Transverse colon (tissue), 4 donors: ENCODE results near the gene CHCHD3. TPM values are rescaled to one million over a fixed set of nuclear protein-coding genes. Genes with fewer than 3 reads are reported as not detected.

Experiments used
- DNase-seq: peaks from one replicate; pipeline ENCODE4 v3.0.0-alpha.2; 2019
- H3K27ac ChIP-seq, 4 donors: fragments of 200-600 bp; sonication (generic); 2 replicates each; pipeline ENCODE4 v1.5.1; 2016 to 2018; ENCODE audit warnings: inconsistent platforms in 4 of 4
- H3K27me3 ChIP-seq: fragments of 200-600 bp; sonication (generic); 2 replicates; pipeline ENCODE4 v1.5.1; 2017; ENCODE audit warnings: inconsistent platforms
- H3K36me3 ChIP-seq, 4 donors: fragments of 200-600 bp; sonication (generic); 2 replicates each; pipeline ENCODE4 v1.5.1; 2017 to 2019; ENCODE audit warnings: inconsistent platforms in 4 of 4
- H3K4me1 ChIP-seq, 4 donors: fragments of 200-600 bp; sonication (generic); 2 replicates each; pipeline ENCODE4 v1.5.1; 2017 to 2020; ENCODE audit warnings: inconsistent platforms in 4 of 4
- H3K4me3 ChIP-seq, 4 donors: fragments of 200-600 bp; sonication (generic); 1 replicate in 1 of 4; 2 replicates in 3 of 4; pipeline versions ENCODE4 v1.5.1 to v1.6.1; 2017 to 2019; ENCODE audit warnings: inconsistent platforms in 4 of 4
- H3K9me3 ChIP-seq, 2 donors: fragments of 200-600 bp; sonication (generic); 2 replicates each; pipeline ENCODE4 v1.5.1; 2017 to 2019; ENCODE audit warnings: inconsistent platforms in 2 of 2
- EP300 ChIP-seq: sonication (generic); formaldehyde crosslinking; IDR thresholded peaks from one replicate; pipeline ENCODE4 v1.6.1; 2017; ENCODE audit warnings: antibody characterized with exemption, low read depth
- POLR2A ChIP-seq: fragments of 450-650 bp; IDR thresholded peaks from one replicate; pipeline ENCODE4 v1.6.1; 2016; ENCODE audit warnings: antibody characterized with exemption, mild to moderate bottlenecking, moderate library complexity
- POLR2AphosphoS5 ChIP-seq, 3 donors: sonication (generic); formaldehyde crosslinking; IDR thresholded peaks; one replicate each; pipeline ENCODE4 v1.6.1; 2016; ENCODE audit warnings: antibody characterized with exemption in 3 of 3
- WGBS, 2 donors: methylation state at CpG; one replicate each; pipeline ENCODE4 v1.1.5; 2018; ENCODE audit warnings: low coverage in 1 of 2; 5-methylcytosine and 5-hydroxymethylcytosine counted together
- in situ Hi-C, 4 donors: fragments of 200-750 bp; cut with MboI; loops; one replicate each; pipeline versions ENCODE4 v1.15.0 to v1.15.1; 2017; ENCODE audit warnings: low sequenced_read_pairs in 3 of 4, low pct_ligation_motif_present in 1 of 4, low pct_unique_long_range_greater_than_20kb in 1 of 4
- intact Hi-C: fragments of 100-400 bp; cut with DNase I; formaldehyde crosslinking; loops from one replicate; pipeline ENCODE4 v1.15.1; 2023; ENCODE audit warnings: low total_unique reads
- total RNA-seq, 4 donors: library from RNA; depleted of rRNA; stranded (reverse); fragments of >200 nt; gene quantifications; one replicate each; pipeline ENCODE4 v1.1.0, GENCODE V29; 2016
- TF ChIP-seq, protein P1 (sequence below), 5 experiments: fragments of 200-600 bp in 3 of 5; fragments of 450-650 bp in 2 of 5; sonication (generic) in 3 of 5; IDR thresholded peaks; 1 replicate in 2 of 5; 2 replicates in 3 of 5; pipeline ENCODE4 v1.5.1; 2016 to 2017; ENCODE audit warnings: antibody characterized with exemption in 5 of 5, inconsistent platforms in 3 of 5, mild to moderate bottlenecking in 2 of 5, moderate library complexity in 1 of 5

Gene CHCHD3
- total RNA-seq, 4 donors from 2014 or later: 49.4 to 78.1 (median 52.9) TPM

DNA sequence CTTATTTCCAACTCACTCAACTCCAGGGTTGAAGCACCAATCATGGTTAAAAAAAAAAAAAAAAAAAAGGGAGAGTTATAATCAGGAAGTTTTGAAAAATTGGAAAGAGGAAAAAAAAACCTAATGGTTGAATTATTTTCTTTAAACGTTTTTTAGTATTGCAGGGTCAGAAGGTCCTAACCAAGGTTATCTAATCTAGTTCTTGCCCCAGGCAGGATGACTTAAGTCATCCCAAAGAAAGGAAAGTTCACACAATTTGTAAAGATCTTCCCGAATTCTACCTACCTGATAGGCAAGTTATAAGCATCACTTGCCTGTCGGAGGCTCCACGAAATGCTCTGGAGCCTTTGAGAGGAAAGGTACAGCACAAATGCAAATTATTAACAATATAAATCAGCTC, 297.5 kb downstream of the CHCHD3 start:
- no peak overlapping the region for H3K27ac ChIP-seq
- H3K27me3 ChIP-seq: no peaks in the 10 kb centered on the region
- in situ Hi-C loops: no loop called here
- intact Hi-C loops: no loop called here
- DNase-seq: no peak
- 76 to 82% methylated on average over 4 of the region's 4 CpGs for WGBS, 2 donors
- no peak overlapping the region for H3K4me3 ChIP-seq
- no peaks in the 10 kb centered on the region for H3K36me3 ChIP-seq
- TF ChIP-seq EP300 (no peak), POLR2A (no peak)
- H3K4me1 ChIP-seq: no peaks in the 10 kb centered on the region
- H3K9me3 ChIP-seq: no peaks in the 10 kb centered on the region

DNA sequence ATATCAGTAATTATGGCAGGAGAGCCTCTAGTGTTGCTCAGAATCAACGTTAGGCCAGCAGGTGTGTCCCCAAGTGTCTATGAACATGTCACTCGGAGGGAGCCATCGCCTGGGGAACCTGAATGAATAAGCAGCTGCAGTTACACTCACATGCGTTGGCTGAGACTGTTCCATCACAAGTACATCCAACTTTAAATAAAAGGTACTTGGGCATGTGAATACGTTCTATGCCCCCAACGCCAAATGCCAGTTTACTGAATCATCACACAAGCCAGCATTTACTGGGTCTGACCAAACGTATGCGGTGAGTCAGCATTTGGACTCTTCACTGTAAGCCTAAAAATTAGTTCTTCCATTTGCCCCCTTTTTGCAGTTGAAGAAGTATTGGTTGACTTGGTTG, 298.1 kb downstream of the CHCHD3 start:
- DNase-seq: no peak
- H3K27me3 ChIP-seq: no peaks in the 10 kb centered on the region
- H3K4me3 ChIP-seq: no peak overlapping the region
- H3K9me3 ChIP-seq: no peaks in the 10 kb centered on the region
- H3K36me3 ChIP-seq: no peaks in the 10 kb centered on the region
- intact Hi-C loops (no loop called here), in situ Hi-C loops (no loop called here)
- TF ChIP-seq, protein P1, sequence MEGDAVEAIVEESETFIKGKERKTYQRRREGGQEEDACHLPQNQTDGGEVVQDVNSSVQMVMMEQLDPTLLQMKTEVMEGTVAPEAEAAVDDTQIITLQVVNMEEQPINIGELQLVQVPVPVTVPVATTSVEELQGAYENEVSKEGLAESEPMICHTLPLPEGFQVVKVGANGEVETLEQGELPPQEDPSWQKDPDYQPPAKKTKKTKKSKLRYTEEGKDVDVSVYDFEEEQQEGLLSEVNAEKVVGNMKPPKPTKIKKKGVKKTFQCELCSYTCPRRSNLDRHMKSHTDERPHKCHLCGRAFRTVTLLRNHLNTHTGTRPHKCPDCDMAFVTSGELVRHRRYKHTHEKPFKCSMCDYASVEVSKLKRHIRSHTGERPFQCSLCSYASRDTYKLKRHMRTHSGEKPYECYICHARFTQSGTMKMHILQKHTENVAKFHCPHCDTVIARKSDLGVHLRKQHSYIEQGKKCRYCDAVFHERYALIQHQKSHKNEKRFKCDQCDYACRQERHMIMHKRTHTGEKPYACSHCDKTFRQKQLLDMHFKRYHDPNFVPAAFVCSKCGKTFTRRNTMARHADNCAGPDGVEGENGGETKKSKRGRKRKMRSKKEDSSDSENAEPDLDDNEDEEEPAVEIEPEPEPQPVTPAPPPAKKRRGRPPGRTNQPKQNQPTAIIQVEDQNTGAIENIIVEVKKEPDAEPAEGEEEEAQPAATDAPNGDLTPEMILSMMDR (IDR thresholded peaks at IDR 0.05): no peak
- TF ChIP-seq POLR2A (no peak), POLR2AphosphoS5 (IDR thresholded peaks at IDR 0.05) (no peak), EP300 (no peak)
- no peak overlapping the region for H3K27ac ChIP-seq
- H3K4me1 ChIP-seq: no peaks in the 10 kb centered on the region
- 90 to 92% methylated on average over 3 to 8 of the region's 8 CpGs for WGBS, 2 donors

DNA sequence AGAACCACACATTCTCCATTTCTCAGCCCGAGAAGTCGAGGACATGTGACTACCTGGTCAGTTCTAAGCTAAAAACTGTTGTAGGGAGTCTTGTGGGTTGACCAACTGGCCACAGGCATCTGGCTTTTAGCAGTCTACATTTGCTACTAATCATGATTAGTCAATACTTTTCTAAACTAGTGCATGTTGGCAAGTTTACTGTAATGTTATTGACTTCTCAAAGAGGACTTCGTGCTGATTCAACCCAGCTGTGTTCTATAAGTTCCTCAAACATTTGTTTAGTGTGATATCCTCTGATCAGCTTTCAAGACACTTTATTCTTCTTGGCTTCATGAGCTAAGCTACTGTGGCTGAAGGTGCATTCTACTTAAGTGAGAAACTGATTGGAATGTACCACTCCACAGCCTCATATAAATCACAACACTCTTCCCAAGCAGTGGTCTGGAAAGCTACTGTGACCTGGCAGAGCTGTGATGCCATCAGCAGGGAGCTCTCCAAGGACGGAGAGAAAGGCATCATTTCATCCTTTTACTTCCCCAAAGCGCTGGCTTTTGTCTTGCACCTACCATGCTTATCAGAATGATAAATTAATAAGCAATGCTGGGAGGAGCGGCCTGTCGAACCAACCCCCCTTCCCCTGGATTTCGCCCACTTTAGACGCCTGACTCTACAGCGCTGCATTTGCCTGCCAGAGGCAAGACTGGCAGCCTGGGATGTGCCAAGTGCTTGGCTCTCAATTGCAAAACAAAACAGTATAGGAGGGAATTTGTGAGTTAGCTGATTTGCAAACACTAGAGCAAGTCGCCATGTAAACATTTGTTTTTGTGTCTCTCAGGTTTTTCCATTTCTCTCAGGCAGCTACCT, 298.9 kb downstream of the CHCHD3 start:
- WGBS, 2 donors: 74 to 95% methylated on average over 3 to 11 of the region's 11 CpGs
- intact Hi-C loops (no loop called here), in situ Hi-C loops (no loop called here)
- DNase-seq: no peak
- no peaks in the 10 kb centered on the region for H3K27me3 ChIP-seq
- H3K27ac ChIP-seq: no peak overlapping the region
- H3K9me3 ChIP-seq: no peaks in the 10 kb centered on the region
- no peaks in the 10 kb centered on the region for H3K36me3 ChIP-seq
- TF ChIP-seq POLR2A (no peak), EP300 (no peak), POLR2AphosphoS5 (IDR thresholded peaks at IDR 0.05) (no peak)
- TF ChIP-seq, protein P1 (IDR thresholded peaks at IDR 0.05): no peak
- no peak overlapping the region for H3K4me3 ChIP-seq
- no peaks in the 10 kb centered on the region for H3K4me1 ChIP-seq

DNA sequence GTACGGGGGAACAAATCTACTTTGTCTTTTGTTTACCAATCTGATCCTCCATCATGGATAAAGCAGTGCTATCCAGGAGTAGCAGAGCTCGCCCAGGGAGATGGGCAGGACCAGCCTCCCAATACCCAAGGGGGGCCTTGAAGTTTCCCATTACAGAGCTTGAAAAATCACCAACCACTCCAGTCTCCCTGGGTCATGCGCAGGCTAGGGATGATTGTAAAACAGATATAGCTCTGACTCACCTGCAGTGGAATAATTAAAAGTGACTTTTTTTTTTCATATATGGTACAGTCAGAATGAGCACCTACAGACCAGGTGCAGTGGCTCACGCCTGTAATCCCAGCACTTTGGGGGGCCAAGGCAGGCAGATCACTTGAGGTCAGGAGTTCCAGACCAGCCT, 301.1 kb downstream of the CHCHD3 start:
- Histone ChIP-seq H3K4me3 (no peak overlapping the region), H3K27me3 (no peaks in the 10 kb centered on the region), H3K36me3 (no peaks in the 10 kb centered on the region), H3K4me1 (no peaks in the 10 kb centered on the region), H3K27ac (no peak overlapping the region), H3K9me3 (no peaks in the 10 kb centered on the region)
- 96 to 100% methylated on average over 2 to 4 of the region's 4 CpGs for WGBS, 2 donors
- TF ChIP-seq POLR2A: no peak
- TF ChIP-seq, protein P1 (IDR thresholded peaks at IDR 0.05): no peak
- intact Hi-C loops (no loop called here), in situ Hi-C loops (no loop called here)
- DNase-seq: no peak
